ENCODE data around the gene MT1M.

- TF ChIP-seq CTCF (conservative IDR thresholded peaks at IDR 0.05 in 1 of 2, IDR thresholded peaks at IDR 0.05 in 1 of 2; ENCODE audit: low read depth in 1 of 2, low read length in 2 of 2) (no peak), EZH2 (IDR thresholded peaks at IDR 0.05; ENCODE audit: low read length, missing control alignments) (no peak)
These were observed 45.0 kb downstream of the MT1M start for GRCh38 chr16:56677474-56677873.
